Loucy (cell line): ENCODE data around the gene TEX13D.

Experiments used
- H2AFZ ChIP-seq: fragments of 200-600 bp; sonication (generic); 2 replicates; pipeline ENCODE4 v1.6.0; 2016; ENCODE audit warnings: antibody characterized with exemption, mild to moderate bottlenecking, low read length, moderate library complexity
- H3F3A ChIP-seq: fragments of 200-600 bp; 2 replicates; pipeline ENCODE4 v1.6.0; 2016; ENCODE audit warnings: antibody characterized with exemption, low read depth, mild to moderate bottlenecking
- H3K27me3 ChIP-seq: fragments of 200-600 bp; sonication (generic); 2 replicates; pipeline ENCODE4 v1.6.1; 2014; ENCODE audit warnings: low read length, mild to moderate bottlenecking; ENCODE audit not compliant: insufficient read depth, poor library complexity, severe bottlenecking
- H3K36me3 ChIP-seq: fragments of 200-600 bp; sonication (generic); 2 replicates; pipeline ENCODE4 v1.6.1; 2016; ENCODE audit warnings: low read length; ENCODE audit not compliant: insufficient read depth
- H3K4me1 ChIP-seq: fragments of 200-600 bp; sonication (generic); 2 replicates; pipeline ENCODE4 v1.5.1; 2014; ENCODE audit warnings: low read length, mild to moderate bottlenecking; ENCODE audit not compliant: insufficient read depth, poor library complexity, severe bottlenecking
- H3K4me2 ChIP-seq: fragments of 200-600 bp; sonication (generic); 2 replicates; pipeline ENCODE4 v1.6.0; 2014; ENCODE audit warnings: antibody characterized with exemption, low read length, low read depth, mild to moderate bottlenecking; ENCODE audit not compliant: poor library complexity, severe bottlenecking
- H3K4me3 ChIP-seq: fragments of 200-600 bp; sonication (generic); 2 replicates; pipeline ENCODE4 v1.5.1; 2014; ENCODE audit warnings: low read length, mild to moderate bottlenecking, mixed read lengths; ENCODE audit not compliant: poor library complexity, severe bottlenecking
- H3K79me2 ChIP-seq: fragments of 200-600 bp; sonication (generic); 2 replicates; pipeline ENCODE4 v1.6.1; 2014; ENCODE audit warnings: low read length; ENCODE audit not compliant: insufficient read depth
- H3K9ac ChIP-seq: fragments of 200-600 bp; sonication (generic); 2 replicates; pipeline ENCODE4 v1.6.0; 2014; ENCODE audit warnings: mild to moderate bottlenecking, low read depth, low read length, moderate library complexity; ENCODE audit not compliant: poor library complexity, severe bottlenecking
- H3K9me2 ChIP-seq: fragments of 200-600 bp; sonication (generic); replicated peaks from 2 replicates; pipeline ENCODE4 v1.6.1; 2016; ENCODE audit warnings: low read depth, low read length, mixed read lengths
- H3K9me3 ChIP-seq: fragments of 200-600 bp; sonication (generic); 2 replicates; pipeline ENCODE4 v1.6.1; 2014; ENCODE audit warnings: mild to moderate bottlenecking, antibody characterized with exemption, low read length, low read depth; ENCODE audit not compliant: insufficient read depth
- H4K20me1 ChIP-seq: fragments of 200-600 bp; sonication (generic); 2 replicates; pipeline ENCODE4 v1.6.0; 2014; ENCODE audit warnings: antibody characterized with exemption, low read length, mild to moderate bottlenecking; ENCODE audit not compliant: insufficient read depth, poor library complexity, severe bottlenecking
- EZH2phosphoT487 ChIP-seq: fragments of 200-600 bp; IDR thresholded peaks from 2 replicates; pipeline ENCODE4 v1.6.1; 2018; ENCODE audit warnings: antibody characterized with exemption, mild to moderate bottlenecking, moderate library complexity, borderline replicate concordance
- TF ChIP-seq, protein P1 (sequence below): fragments of 200-600 bp; sonication (generic); conservative IDR thresholded peaks from 2 replicates; pipeline ENCODE4 v1.5.1; 2014; ENCODE audit warnings: mild to moderate bottlenecking, antibody characterized with exemption, low read length

TEX13D gene

GRCh38 chrX:124348182-124348581 lies 15.7 kb downstream of the TEX13D start:
- Histone ChIP-seq H3K27me3 (no peaks in the 10 kb centered on the region), H3K4me3 (peak overlapping the region; percentile 90), H3F3A (no peaks in the 10 kb centered on the region; the same call in 1 of the 2 replicates), H3K4me1 (peaks cover 27% of the 10 kb centered on the region), H3K4me2 (peak overlapping the region; percentile 78), H3K9me2 (no peaks in the 10 kb centered on the region), H4K20me1 (peaks cover 4% of the 10 kb centered on the region), H3K9me3 (no peaks in the 10 kb centered on the region), H3K36me3 (no peaks in the 10 kb centered on the region), H3K9ac (peak overlapping the region; percentile 99), H2AFZ (no peak overlapping the region), H3K79me2 (peaks cover 82% of the 10 kb centered on the region)
- no peak for TF ChIP-seq EZH2phosphoT487
- TF ChIP-seq, protein P1, sequence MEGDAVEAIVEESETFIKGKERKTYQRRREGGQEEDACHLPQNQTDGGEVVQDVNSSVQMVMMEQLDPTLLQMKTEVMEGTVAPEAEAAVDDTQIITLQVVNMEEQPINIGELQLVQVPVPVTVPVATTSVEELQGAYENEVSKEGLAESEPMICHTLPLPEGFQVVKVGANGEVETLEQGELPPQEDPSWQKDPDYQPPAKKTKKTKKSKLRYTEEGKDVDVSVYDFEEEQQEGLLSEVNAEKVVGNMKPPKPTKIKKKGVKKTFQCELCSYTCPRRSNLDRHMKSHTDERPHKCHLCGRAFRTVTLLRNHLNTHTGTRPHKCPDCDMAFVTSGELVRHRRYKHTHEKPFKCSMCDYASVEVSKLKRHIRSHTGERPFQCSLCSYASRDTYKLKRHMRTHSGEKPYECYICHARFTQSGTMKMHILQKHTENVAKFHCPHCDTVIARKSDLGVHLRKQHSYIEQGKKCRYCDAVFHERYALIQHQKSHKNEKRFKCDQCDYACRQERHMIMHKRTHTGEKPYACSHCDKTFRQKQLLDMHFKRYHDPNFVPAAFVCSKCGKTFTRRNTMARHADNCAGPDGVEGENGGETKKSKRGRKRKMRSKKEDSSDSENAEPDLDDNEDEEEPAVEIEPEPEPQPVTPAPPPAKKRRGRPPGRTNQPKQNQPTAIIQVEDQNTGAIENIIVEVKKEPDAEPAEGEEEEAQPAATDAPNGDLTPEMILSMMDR = no peak

DNA sequence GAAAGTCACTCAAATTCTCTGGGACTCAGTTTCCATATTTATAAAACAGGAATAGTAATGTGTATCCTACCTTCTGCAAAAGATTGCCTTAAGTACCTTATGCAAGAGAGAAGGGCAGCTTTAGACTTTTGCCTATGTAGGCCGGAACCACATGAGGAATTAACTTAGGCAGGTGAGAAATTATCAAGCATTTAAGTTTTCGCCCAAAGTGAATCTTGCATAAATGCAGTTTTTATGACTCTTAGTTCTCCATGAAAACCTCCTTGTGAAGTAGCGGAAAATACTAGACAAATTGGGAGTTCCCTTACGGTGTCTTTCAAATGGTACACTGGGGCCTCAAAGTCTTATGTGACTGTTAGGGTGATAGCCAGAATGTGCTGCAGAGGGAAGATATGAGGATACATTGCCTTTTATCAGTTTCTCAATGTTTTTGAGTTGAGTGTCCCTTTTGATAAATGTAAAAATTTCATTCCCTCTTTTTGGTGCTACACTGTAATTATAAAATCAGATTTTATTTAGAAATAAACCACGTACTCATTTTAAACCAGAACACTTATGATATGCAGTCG lies 16.5 kb downstream of the TEX13D start:
- H3K27me3 ChIP-seq = no peaks in the 10 kb centered on the region

DNA sequence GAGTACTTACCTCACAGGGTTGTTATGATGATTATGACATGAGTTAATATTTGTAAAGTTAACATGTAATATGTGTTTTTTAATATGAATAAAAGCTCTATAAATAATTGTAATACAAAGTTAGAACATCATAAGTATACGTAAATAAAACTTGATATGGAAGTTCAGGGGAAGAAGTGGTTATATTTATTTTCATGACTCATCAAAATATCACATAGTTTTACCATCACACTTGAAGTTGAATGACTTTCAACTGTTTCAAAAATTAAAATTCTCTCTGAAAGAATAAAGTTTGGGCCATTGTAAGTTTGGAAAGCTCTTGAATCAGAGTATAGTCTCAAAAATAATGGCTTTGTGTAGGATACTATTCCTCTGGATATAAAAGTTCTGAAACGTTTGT lies 22.2 kb downstream of the TEX13D start:
- H3K36me3 ChIP-seq = no peaks in the 10 kb centered on the region
- peak overlapping the region; percentile 83 for H3K4me2 ChIP-seq
- peak overlapping the region; percentile 80 for H3K9ac ChIP-seq
- H3K4me3 ChIP-seq = peak overlapping the region; percentile 83
- H3K4me1 ChIP-seq = peaks cover 26% of the 10 kb centered on the region
- H4K20me1 ChIP-seq = peaks cover 8% of the 10 kb centered on the region
- H3K79me2 ChIP-seq = peaks cover 86% of the 10 kb centered on the region
- no peaks in the 10 kb centered on the region for H3K9me2 ChIP-seq
- TF ChIP-seq, protein P1 = no peak
- no peak overlapping the region for H2AFZ ChIP-seq
- no peaks in the 10 kb centered on the region for H3K9me3 ChIP-seq
- H3F3A ChIP-seq = peaks cover 7% of the 10 kb centered on the region; the same call in 1 of the 2 replicates
- no peaks in the 10 kb centered on the region for H3K27me3 ChIP-seq

More for the DNA sequence above, 16.5 kb downstream of the TEX13D start:
- no peaks in the 10 kb centered on the region for H3K9me3 ChIP-seq
- TF ChIP-seq, protein P1 = no peak
- TF ChIP-seq EZH2phosphoT487 = no peak
- peaks cover 4% of the 10 kb centered on the region for H4K20me1 ChIP-seq
- H3K4me3 ChIP-seq = peak overlapping the region; percentile 90
- peaks cover 19% of the 10 kb centered on the region for H3K4me1 ChIP-seq
- no peaks in the 10 kb centered on the region; the same call in 1 of the 2 replicates for H3F3A ChIP-seq
- peak overlapping the region; percentile 78 for H3K4me2 ChIP-seq
- H3K9me2 ChIP-seq = no peaks in the 10 kb centered on the region
- H2AFZ ChIP-seq = no peak overlapping the region
- peak overlapping the region; percentile 99 for H3K9ac ChIP-seq
- H3K36me3 ChIP-seq = no peaks in the 10 kb centered on the region
- H3K79me2 ChIP-seq = peaks cover 87% of the 10 kb centered on the region
